Stimulated activated CD4-positive, alpha-beta T cell treated with anti-CD3 and anti-CD28 coated beads, Interleukin-1b, Interleukin-23, amount 100 ng/mL, for 4 hours (primary cell): ENCODE measurements around the gene POC1A.
"Not testable (repeated sequence)": the region's sequence is repeated elsewhere in the genome, so short reads cannot be mapped to it uniquely, and the experiment has no call there.

Source experiments
- DNase-seq, 2 donors: peaks; one replicate each; pipeline ENCODE4 v3.0.0-alpha.2; 2020; ENCODE audit warnings: low read depth in 2 of 2

The POC1A gene

GRCh38 chr3:52183786-52184445, 29.7 kb upstream of the POC1A start:
- no peak for DNase-seq

GRCh38 chr3:52182691-52183090, 28.5 kb upstream of the POC1A start:
- DNase-seq = no peak

GRCh38 chr3:52182196-52182595, 28.0 kb upstream of the POC1A start:
- DNase-seq = no peak

- no peak for DNase-seq
Measured at GRCh38 chr3:52181543-52181942, 27.3 kb upstream of the POC1A start.

GRCh38 chr3:52178537-52178936, 24.3 kb upstream of the POC1A start:
- DNase-seq = no peak

- DNase-seq = not testable (repeated sequence)
Measured at GRCh38 chr3:52178126-52178525, 23.9 kb upstream of the POC1A start.

- DNase-seq = no peak
Measured at GRCh38 chr3:52177701-52178042, 23.4 kb upstream of the POC1A start.

GRCh38 chr3:52176951-52177700, 22.9 kb upstream of the POC1A start:
- no peak for DNase-seq

- DNase-seq = no peak
Measured at GRCh38 chr3:52176180-52176752, 22.0 kb upstream of the POC1A start.

- no peak for DNase-seq
Measured at GRCh38 chr3:52175416-52176179, 21.4 kb upstream of the POC1A start.

- no peak for DNase-seq
Measured at GRCh38 chr3:52174896-52175295, 20.7 kb upstream of the POC1A start.

- no peak for DNase-seq
Measured at GRCh38 chr3:52173101-52173500, 18.9 kb upstream of the POC1A start.

GRCh38 chr3:52172262-52172757, 18.1 kb upstream of the POC1A start:
- DNase-seq = no peak

- no peak for DNase-seq
Measured at GRCh38 chr3:52171514-52172261, 17.5 kb upstream of the POC1A start.

- DNase-seq = not testable (repeated sequence)
Measured at GRCh38 chr3:52170217-52170616, 16.0 kb upstream of the POC1A start.

GRCh38 chr3:52167240-52167639, 13.0 kb upstream of the POC1A start:
- no peak for DNase-seq

GRCh38 chr3:52162250-52162872, 8.1 kb upstream of the POC1A start:
- no peak for DNase-seq

GRCh38 chr3:52159503-52159902, 5.3 kb upstream of the POC1A start:
- no peak for DNase-seq

GRCh38 chr3:52155912-52156311, 1.7 kb upstream of the POC1A start:
- DNase-seq = no peak

- no peak for DNase-seq
Measured at GRCh38 chr3:52153389-52154096, 680 bp downstream of the POC1A start.
